ELR (cell line): ENCODE data around the gene ANO6.

Experiments used
- DNase-seq: peaks from one replicate; pipeline ENCODE4 v3.0.0-alpha.2; 2015; ENCODE audit warnings: low read depth

The ANO6 gene, protein sequence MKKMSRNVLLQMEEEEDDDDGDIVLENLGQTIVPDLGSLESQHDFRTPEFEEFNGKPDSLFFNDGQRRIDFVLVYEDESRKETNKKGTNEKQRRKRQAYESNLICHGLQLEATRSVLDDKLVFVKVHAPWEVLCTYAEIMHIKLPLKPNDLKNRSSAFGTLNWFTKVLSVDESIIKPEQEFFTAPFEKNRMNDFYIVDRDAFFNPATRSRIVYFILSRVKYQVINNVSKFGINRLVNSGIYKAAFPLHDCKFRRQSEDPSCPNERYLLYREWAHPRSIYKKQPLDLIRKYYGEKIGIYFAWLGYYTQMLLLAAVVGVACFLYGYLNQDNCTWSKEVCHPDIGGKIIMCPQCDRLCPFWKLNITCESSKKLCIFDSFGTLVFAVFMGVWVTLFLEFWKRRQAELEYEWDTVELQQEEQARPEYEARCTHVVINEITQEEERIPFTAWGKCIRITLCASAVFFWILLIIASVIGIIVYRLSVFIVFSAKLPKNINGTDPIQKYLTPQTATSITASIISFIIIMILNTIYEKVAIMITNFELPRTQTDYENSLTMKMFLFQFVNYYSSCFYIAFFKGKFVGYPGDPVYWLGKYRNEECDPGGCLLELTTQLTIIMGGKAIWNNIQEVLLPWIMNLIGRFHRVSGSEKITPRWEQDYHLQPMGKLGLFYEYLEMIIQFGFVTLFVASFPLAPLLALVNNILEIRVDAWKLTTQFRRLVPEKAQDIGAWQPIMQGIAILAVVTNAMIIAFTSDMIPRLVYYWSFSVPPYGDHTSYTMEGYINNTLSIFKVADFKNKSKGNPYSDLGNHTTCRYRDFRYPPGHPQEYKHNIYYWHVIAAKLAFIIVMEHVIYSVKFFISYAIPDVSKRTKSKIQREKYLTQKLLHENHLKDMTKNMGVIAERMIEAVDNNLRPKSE

DNA sequence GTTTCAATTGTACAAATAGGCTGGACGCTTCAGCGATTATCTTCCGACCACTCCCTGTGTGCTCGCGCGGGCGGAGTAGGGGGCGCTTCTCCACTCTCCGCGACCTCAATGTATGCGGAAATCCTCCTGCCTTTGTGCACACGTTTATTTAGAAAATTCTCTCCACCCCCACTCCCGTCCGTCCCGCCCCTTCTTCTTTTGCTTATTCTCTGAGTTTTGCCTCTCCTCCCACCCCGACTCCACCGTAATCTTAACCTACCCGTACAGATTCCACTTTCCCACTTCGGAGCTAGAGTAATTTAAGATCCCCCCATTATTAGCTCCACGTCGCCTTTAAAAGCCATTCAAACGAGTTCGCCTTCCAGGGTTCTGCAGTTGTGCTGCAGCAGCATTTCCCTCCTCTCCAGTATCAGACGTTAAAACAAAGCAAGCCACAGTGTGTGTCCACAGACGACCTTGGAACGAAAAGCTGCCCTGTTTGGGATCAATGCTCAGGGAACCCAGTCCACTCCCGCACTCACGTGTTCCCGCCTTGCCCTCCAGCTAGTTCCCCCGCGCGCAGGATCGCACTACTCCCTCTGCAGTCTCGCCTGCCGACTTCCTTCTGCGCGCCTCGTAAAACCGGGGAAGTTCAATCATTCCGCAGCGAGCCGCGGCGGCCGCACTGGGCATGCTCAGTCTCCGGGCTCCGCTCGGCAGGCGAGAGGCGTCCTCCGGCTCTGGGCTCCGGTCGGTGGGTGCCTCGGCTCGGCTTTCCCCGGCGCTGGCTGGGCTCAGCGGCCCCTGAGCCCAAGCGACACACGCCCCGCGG is at the start of gene ANO6:
Gene ANO6, plus strand, starts transcription at position 677 of the 811 bp plus-strand sequence. CDS start 227 bp downstream, outside the sequence.
- DNase-seq, result peak; percentile 92

DNA sequence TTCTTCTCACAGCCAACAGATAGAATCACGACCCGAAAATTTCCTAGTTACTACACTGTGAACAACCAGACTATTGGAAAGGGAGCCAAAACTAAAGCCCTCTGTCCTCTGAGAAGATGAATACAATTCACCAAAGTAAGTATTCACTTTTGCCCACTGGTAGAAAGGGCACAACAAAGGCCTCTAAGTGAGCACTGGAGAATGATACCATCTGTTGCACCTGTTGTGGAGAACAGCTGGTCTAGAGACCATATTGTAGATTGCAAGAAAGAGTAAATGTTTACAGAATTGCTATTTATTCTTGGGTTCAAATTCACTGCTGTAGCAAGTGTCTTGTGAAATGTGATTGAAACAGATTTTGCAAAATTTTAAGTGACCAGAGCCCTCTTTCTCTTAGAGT is 46.9 kb upstream of the ANO6 start:
- no peak for DNase-seq

DNA sequence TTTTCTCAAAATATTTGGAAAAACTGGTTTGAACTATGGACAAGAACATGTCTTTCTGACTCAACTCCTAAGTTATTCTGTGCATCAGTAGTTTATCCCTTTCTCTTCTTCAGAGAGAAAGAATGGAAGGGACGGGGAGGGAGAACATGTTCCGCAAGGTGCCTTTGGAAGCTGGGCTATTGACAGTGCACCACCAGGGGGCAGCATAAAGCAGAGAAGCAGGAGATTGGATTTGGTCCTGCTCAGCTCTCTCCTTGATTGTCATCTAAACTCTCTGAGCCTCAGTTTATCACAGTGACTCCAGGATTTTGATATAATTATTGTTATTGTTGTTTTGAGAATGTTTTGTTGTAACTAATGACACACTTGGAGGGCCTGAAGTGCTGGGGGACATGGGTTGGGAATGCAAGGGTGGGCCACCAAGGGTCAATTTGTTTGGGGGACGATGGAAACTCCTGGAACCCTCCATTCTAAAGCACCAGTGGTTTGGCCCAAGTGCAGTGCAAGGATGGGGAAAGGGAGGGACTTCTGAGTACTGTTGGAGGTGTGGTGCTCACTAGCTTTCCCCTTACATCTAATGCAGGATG is 45.3 kb upstream of the ANO6 start:
- DNase-seq, result peak; percentile 80

DNA sequence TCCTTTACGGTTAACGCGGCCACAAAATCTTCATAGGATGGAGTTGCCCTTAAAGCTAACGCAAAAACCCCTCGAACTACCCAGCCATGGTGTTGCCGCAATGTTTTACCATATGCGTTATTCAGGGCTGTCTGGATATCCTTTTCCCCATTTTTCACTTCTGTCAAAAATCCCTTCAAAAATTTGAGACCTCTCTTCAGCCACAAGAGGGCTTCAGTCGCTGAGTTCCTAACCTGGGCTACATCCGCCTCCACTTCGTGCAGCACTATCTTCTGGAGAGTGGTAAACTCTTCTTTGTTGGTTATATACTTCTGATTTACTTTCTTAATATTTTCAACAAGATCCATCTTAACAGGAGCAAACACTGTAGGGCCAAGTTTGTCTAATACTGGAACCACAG is 42.6 kb upstream of the ANO6 start:
- peak; percentile 26 for DNase-seq

DNA sequence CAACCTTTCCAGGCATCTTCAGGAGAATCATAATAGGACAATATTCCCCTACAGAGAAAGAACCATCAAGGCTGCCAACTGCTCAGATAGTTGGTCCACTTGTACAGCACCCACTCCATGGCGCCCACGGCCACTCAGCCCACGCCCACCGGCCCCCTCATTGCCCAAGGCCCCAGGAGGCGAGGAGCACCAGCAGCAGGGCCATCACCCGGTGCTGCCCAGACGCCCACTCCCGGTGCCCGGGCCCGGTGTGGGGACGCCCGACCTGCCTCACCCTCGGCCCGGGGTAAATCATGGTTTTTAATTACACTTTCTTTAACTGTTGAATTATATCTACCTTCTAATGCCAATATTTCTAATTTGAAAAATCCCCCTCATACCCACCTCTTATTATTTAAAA is 41.3 kb upstream of the ANO6 start:
- DNase-seq, result no peak

DNA sequence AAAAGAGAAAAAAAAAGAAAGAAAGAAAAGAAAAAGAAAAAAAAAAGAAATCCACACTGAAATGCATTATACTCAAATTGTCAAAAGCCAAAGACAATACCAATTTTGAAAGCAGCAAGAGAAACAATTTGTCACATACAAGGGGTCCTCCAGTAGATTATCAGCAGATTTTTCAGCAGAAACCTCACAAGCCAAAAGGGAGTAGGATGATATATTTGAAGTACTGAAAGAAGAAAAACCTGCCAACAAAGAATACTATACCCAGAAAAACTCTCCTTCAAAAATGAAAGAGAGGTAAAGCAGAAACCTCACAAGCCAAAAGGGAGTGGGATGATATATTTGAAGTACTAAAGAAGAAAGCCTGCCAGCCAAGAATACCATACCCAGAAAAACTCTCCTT is 37.1 kb upstream of the ANO6 start:
- no peak for DNase-seq

DNA sequence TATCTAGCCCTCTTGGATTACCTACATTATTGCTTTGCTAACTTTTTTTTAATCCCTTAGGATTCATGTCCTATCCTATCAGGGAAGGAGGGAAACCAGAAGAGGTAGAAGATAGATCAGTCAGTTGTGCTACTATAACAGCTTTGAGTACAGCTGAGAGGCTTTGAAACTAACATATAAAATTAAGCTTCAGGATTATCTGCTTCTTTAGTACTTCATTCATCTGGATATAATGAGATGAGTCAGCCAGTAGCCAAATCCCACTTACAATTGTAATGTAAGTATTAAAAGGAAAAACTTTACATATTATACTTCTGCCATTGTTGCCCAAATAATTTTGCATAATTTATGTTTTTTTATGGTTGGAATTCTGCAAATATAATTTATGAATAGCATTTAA is 33.4 kb upstream of the ANO6 start:
- DNase-seq, result no peak

DNA sequence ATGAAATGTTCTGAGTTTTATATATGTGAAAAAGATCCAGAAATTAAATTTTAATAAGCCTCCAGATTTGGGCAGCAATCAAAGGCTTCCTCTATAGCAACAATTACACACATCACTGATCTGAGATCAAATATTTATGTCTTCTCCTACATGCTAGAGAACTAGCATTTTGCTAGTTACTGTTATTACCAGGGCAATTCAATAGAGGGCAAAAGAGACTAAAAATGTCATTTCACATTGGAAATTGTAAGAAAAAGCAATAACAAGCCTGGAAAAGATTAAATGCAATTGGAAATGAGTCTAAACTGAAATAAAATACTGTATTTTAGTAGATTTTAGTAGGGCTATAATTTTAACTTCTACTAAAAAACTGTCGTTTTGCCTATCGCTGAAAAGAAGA is 32.6 kb upstream of the ANO6 start:
- peak; percentile 35 for DNase-seq

DNA sequence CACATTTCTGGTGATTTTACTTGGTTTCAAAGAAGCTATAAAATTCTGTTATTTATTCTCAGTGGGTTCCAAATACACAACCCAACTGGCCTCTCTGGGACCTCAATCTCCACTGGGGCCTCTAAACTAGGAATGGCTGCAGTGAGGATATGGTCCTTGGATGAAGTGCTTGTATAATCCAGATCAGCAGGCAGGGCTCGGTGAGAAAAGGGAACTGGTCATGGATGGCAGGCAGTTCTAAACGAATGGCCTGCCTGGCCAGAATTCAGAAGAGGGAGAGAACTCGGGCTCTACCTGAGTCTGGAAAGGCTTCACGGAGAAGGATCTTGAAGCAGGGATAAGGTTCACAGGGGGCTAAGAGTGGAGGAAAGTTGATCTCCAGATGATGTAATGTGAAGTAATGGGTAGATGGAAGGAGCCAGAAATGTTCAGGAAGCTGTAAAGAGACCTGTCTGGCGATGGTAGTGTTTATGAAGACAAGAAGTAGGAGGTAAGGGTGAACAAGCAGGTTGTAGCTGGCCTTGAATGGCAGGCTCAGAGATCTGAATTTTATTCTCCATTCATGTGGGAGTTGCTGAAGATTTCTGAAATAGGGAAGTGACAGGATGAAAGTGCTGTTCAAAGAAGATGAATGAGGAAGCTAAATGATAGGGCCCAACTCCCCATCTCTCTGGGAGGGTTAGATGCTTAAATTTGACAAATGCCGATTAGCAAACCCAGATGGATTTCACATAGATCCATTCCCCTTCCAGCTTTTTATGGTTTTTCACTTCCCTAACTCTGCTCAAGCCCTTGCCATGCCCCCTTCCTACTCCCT is 31.5 kb upstream of the ANO6 start:
- DNase-seq, result no peak

DNA sequence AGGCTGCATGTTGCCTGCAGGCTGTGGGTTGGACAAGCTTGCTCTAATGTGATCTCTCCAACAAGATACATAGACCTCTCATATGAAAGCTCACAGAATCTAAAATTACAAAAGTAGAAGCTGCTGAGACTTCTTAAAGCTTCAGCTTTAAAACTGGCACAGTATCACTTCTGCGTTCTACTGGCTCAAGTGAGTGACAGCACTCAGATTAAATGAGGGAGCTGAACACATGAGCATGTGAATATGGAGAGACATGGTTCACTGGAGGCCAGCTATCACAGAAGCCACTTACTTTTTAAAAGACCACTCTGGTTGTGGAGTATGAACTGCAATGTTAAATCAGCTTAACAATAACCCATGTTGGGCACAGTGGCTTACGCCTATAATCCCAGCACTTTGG is 29.1 kb upstream of the ANO6 start:
- no peak for DNase-seq

DNA sequence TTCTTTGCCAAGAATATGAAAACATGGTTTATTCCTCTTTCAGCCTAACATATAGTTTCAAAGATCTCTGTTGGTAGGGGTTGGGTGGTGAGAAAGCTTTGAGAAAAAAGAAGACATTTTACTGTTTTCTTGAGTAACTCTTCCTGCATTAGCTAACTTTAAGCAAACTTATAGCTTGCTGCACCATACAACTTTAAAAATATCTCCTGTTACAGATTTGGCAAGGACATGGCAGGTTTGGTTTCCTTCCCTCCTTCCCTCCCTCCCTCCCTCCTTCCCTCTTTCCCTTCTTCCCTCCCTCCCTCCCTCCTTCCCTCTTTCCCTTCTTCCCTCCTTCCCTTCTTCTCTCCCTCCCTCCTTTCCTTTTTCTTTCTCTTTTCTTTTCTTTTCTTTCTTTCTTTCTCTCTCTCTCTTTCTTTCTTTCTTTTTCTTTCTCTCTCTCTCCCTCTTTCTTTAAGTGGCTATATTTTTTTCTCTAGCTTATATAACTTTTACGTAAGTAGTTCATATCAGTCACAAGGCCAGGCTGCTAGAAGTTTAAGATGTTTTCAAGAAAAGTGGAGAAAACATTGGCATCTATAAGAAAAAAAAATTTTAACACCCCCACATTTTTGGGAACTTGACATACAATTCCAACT is 26.0 kb upstream of the ANO6 start:
- DNase-seq, result no peak

DNA sequence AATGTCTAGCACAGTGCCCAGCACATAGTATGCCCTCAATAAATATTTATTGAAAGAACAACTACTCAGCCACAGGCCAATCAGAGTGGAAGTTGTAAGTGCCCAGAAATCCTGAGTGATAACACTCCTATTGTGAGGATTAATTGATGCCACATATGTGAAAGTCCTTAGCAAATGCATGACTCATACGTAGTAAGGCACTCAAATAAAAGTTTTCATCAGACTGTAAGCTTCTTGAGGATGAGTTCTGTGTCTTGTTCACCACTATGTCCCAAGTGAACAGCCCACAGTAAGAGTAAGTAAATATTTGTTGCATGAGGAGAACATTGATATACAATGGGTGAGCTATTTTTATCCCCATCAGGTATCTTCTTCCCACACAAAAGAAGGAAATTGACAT is 24.7 kb upstream of the ANO6 start:
- DNase-seq, result peak; percentile 56

DNA sequence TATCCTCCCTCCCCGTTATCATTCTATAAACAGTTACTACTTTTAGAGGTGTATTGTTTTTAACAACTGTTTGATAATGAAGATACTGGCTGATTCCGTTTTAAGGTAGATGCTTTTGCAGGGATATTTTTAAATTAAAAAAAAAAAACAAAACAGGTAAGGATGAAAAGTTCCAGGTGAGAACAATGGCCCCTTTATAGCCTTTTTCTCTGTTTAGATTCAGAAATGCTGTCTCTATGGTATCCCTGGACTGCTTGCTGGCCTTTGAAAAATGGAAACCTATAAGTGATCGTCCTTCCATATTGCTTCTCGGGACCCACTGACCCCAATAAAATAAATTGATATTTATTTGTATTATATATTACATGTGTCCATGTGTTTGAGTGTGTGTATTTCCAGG is 23.2 kb upstream of the ANO6 start:
- DNase-seq, result no peak

DNA sequence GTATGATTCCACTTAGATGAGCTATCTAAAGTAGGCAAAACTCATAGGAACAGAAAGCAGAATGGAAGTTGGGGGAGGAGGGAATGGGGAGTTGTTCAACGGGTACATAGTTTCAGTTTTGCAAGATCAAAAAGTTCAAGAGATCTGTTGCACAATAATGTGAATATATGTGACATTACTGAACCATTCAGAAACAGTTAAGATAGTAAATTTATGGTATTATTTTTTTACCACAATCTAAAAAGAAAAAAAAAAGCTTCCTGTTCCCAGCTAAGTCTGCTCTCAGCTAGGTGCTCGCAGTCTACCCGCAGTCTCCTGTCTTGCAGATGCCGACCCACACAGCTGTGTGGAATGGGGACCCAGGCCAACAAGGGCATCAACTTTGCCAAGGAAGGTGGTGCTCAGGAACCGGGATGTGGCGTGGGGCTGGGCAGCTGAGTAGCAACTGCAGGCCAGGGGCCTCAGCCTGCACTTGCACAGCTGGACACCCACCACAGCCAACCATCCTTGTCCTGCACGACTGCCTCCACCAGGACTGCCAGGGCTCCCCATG is 15.3 kb upstream of the ANO6 start:
- DNase-seq, result no peak

DNA sequence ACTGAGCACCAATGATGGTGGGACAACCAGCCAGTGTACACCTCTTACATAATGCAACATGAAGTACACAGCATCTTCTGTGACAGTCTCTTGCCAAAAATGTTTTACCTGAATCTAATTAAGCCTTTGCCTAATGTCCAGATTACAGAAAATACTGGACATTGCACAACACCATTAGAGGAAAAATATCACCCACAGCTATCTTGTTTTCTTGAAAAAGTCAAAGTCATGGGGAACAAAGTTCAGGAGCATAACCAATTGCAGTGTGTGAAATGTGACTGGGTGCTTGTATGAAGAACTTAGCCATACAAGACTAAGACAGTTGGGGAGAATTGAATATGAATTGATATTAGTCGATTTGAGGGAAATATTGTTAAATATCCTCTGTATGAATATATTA is 12.1 kb upstream of the ANO6 start:
- DNase-seq, result no peak

DNA sequence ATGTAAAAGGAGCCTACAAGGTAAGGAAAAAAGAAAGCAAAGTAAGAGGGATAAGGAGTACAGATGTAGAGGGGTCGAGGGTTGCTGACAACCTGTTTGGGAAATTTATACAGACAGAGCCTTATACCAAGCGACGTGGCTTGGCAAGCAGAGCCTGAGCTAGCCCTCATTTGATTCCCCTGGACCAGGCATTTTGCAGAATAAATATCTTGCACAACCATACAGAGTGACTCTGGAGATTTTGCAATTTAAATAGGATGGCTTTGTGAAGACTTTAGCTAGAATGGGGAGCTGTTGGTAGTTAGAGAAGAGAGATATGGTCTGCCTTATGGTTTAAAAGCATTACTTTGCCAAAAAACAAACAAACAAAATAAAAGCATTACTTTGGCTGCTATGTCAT is 11.1 kb upstream of the ANO6 start:
- DNase-seq, result no peak

DNA sequence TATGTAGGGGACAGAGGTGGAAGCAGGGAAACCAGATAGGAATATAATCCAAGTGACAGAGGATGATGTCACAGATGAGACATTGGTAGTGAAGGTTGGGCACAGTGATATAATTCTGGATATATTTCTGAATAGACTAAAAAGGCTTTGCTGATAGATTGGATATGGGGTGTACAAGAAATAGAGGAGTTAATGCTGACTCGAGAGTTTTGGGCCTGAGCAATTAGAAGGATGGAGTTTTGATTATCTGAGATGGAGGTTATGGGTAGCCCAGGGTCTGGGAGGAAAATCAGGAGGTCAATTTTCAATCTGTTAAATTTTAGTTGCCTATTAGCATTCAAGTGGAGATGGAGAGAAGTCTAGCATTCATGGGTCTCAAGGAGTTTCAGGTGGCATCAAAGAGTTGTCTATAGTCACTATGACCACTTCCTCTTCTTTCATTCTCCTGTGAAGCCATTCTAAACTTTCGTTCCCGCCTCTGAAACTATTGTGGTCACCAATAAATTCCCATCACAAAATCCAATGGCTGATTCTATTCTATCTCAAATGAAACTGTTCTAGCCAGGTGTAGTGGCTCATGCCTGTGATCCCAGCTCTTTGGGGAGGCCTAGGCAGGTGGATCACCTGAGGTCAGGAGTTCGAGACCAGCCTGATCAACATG is 10.6 kb upstream of the ANO6 start:
- DNase-seq, result no peak

DNA sequence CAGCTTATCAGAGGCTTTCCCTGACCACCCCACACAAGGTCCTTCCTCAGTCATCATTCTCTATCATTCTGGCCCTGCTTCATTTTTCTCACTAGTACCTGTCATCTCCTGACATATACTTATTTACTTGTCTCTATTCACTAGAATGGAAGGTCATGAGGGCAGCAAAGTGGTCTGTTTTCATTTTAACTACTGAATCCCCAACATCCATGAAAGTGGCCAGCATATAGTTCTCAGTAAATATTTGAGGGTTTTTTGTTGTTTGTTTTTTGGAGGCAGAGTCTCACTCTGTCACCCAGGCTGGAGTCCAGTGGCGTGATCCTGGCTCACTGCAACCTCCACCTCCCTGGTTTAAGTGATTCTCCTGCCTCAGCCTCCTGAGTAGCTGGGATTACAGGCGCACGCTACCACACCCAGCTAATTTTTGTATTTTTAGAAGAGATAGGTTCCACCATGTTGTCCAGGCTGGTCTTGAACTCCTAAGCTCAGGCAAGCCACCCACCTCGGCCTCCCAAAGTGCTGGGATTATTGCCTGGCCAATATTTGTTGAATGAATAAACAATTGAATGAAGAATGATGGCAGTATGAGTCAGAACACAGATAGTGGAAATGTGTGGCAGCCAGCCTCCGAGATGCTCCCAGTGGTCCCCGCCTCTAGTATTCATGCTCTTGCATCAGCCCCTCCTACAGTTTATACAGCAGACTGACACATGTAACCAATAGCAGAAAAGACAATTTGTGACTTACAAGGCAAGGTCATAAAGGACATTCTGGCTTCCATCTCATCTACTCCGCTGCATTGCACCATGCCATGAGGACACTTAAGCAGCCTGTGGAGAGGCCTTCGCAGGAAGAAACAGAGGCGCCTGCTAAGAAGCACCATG is 7.0 kb upstream of the ANO6 start:
- peak; percentile 75 for DNase-seq

DNA sequence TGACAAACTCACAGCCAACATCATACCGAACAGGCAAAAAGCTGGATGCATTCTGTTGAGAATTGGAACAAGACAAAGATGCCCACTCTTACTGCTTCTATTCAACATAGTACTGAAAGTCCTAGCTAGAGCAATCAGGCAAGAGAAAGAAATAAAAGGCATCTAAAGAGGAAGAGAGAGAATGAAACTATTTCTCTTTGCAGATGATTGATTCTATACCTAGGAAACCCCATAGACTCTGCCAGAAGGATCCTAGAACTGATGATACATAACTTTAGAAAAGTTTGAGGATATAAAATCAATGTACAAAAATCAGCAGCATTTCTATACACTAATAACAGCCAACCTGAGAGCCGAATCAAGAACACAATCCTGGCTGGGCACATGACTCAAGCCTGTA is 6.1 kb upstream of the ANO6 start:
- no peak for DNase-seq
